HCT116 (cell line): ENCODE data around the gene TELO2. TPM values are rescaled to one million over a fixed set of nuclear protein-coding genes. Genes with fewer than 3 reads are reported as not detected.

ENCODE experiments used
- ATAC-seq: fragments of 200-7000 bp; cut with Tn5 transposase; 2 replicates; pipeline ENCODE4 v1.9.1; 2020; ENCODE audit warnings: mild to moderate bottlenecking, moderate library complexity
- BruUV-seq: library from RNA; stranded (reverse); fragments of 400-500 nt; replicated peaks from 2 replicates; lab custom pipeline; 2021; lab: Mats Ljungman, UMichigan
- CTCF ChIA-PET: fragments of 300-600 bp; sonication (Branson Sonifier 250); formaldehyde crosslinking; loops from one replicate; lab custom pipeline; 2021; ENCODE audit warnings: antibody characterized with exemption; lab: Charles Lee
- POLR2A ChIA-PET: fragments of 300-600, 350-600 bp; sonication (Branson Sonifier 250); formaldehyde crosslinking; loops from one replicate; lab custom pipeline; 2021; ENCODE audit warnings: antibody characterized with exemption; lab: Charles Lee
- RAD21 ChIA-PET, 2 experiments: fragments of 300-600 bp; sonication (Branson Sonifier 250); formaldehyde crosslinking; loops; one replicate each; lab custom pipeline; 2023; ENCODE audit warnings: low total read pairs in 2 of 2; ENCODE audit not compliant: uncharacterized antibody in 2 of 2, unreplicated experiment in 2 of 2, low non-redundant PET in 1 of 2; lab: Charles Lee
- DNase-seq: peaks from one replicate; pipeline ENCODE4 v3.0.0-alpha.2; 2010; ENCODE audit warnings: low read depth, low spot score
- H2AFZ ChIP-seq: fragments of 200-600 bp; shearing (Covaris generic), sonication (generic); 2 replicates; pipeline ENCODE4 v1.6.1; 2017; ENCODE audit warnings: low read depth, mixed run types, mixed read lengths, antibody characterized with exemption, low read length; ENCODE audit not compliant: poor library complexity, severe bottlenecking
- H3K27ac ChIP-seq: 2 replicates; pipeline ENCODE4 v1.5.1; 2012; ENCODE audit warnings: low read depth, low read length
- H3K27me3 ChIP-seq: fragments of 200-600 bp; sonication (generic); 2 replicates; pipeline ENCODE4 v1.6.1; 2016; ENCODE audit warnings: mixed run types, low read length, mixed read lengths; ENCODE audit not compliant: insufficient read depth
- H3K36me3 ChIP-seq, 2 experiments: fragments of 200-500 bp in 1 of 2; fragments of 200-600 bp in 1 of 2; sonication (Bioruptor generic) in 1 of 2; sonication (generic) in 1 of 2; 2 replicates each; pipeline versions ENCODE4 v1.5.1 to v1.6.1; 2014 to 2016; ENCODE audit warnings: low read length in 2 of 2, inconsistent platforms in 1 of 2, mixed read lengths in 1 of 2, mixed run types in 1 of 2; ENCODE audit not compliant: insufficient read depth in 2 of 2, control insufficient read depth in 1 of 2
- H3K4me1 ChIP-seq, 2 experiments: fragments of 200-600 bp in 1 of 2; sonication (generic) in 1 of 2; 2 replicates each; pipeline versions ENCODE4 v1.5.1 to v1.6.1; 2012 to 2017; ENCODE audit warnings: low read length in 2 of 2, inconsistent platforms in 1 of 2, mild to moderate bottlenecking in 1 of 2, mixed read lengths in 1 of 2, mixed run types in 1 of 2, moderate library complexity in 1 of 2; ENCODE audit not compliant: insufficient read depth in 2 of 2, control insufficient read depth in 1 of 2
- H3K4me2 ChIP-seq: fragments of 200-600 bp; sonication (generic); 2 replicates; pipeline ENCODE4 v1.6.1; 2017; ENCODE audit warnings: mixed run types, low read length, mixed read lengths
- H3K4me3 ChIP-seq, 2 experiments: fragments of 200-600 bp in 1 of 2; sonication (generic) in 1 of 2; replicated peaks in 1 of 2; 2 replicates each; pipeline ENCODE4 v1.5.1; 2011 to 2016; ENCODE audit warnings: low read length in 2 of 2, control low read depth in 1 of 2, low read depth in 1 of 2, mild to moderate bottlenecking in 1 of 2, mixed read lengths in 1 of 2, mixed run types in 1 of 2
- H3K79me2 ChIP-seq: fragments of 200-600 bp; sonication (generic); 2 replicates; pipeline ENCODE4 v1.6.1; 2017; ENCODE audit warnings: mild to moderate bottlenecking, mixed run types, low read length, moderate library complexity, mixed read lengths; ENCODE audit not compliant: insufficient read depth
- H3K9ac ChIP-seq: fragments of 200-600 bp; sonication (generic); 2 replicates; pipeline ENCODE4 v1.6.1; 2016; ENCODE audit warnings: low read length, mixed read lengths
- H3K9me2 ChIP-seq: fragments of 200-600 bp; sonication (generic), shearing (Covaris generic); 2 replicates; pipeline ENCODE4 v1.6.1; 2017; ENCODE audit warnings: mixed run types, mild to moderate bottlenecking, moderate library complexity; ENCODE audit not compliant: insufficient read depth
- H3K9me3 ChIP-seq, 2 experiments: fragments of 200-500 bp in 1 of 2; fragments of 200-600 bp in 1 of 2; sonication (Bioruptor generic) in 1 of 2; sonication (generic) in 1 of 2; 2 replicates each; pipeline ENCODE4 v1.6.1; 2014 to 2017; ENCODE audit warnings: low read length in 2 of 2, mixed read lengths in 2 of 2, inconsistent platforms in 1 of 2, low read depth in 1 of 2, mild to moderate bottlenecking in 1 of 2, mixed run types in 1 of 2, moderate library complexity in 1 of 2; ENCODE audit not compliant: control insufficient read depth in 1 of 2, insufficient read depth in 1 of 2
- H4K20me1 ChIP-seq: fragments of 200-600 bp; sonication (generic), shearing (Covaris generic); 2 replicates; pipeline ENCODE4 v1.6.1; 2017; ENCODE audit warnings: mixed run types, mild to moderate bottlenecking, moderate library complexity; ENCODE audit not compliant: insufficient read depth
- CEBPB ChIP-seq: IDR thresholded peaks from 2 replicates; pipeline ENCODE4 v1.6.1; 2012; ENCODE audit warnings: low read depth
- EGR1 ChIP-seq: IDR thresholded peaks from 2 replicates; pipeline ENCODE4 v1.6.1; 2012; ENCODE audit warnings: low read depth
- ELF1 ChIP-seq: IDR thresholded peaks from 2 replicates; pipeline ENCODE4 v1.6.1; 2012; ENCODE audit warnings: low read depth, borderline replicate concordance
- EZH2 ChIP-seq: fragments of 200-600 bp; sonication (generic); IDR thresholded peaks from 2 replicates; pipeline ENCODE4 v1.6.1; 2017; ENCODE audit warnings: antibody characterized with exemption, mixed run types
- EZH2phosphoT487 ChIP-seq: fragments of 200-600 bp; IDR thresholded peaks from 2 replicates; pipeline ENCODE4 v1.6.1; 2018; ENCODE audit warnings: antibody characterized with exemption, borderline replicate concordance
- JUND ChIP-seq: IDR thresholded peaks from 2 replicates; pipeline ENCODE4 v1.6.1; 2012
- POLR2A ChIP-seq: IDR thresholded peaks from 2 replicates; pipeline ENCODE4 v1.7.0; 2011; ENCODE audit warnings: borderline replicate concordance; ENCODE audit not compliant: insufficient read depth, insufficient read length; ENCODE audit errors: extremely low read depth
- RAD21 ChIP-seq: IDR thresholded peaks from 2 replicates; pipeline ENCODE4 v1.6.1; 2012; ENCODE audit warnings: low read depth, mild to moderate bottlenecking
- SP1 ChIP-seq: IDR thresholded peaks from 2 replicates; pipeline ENCODE4 v1.6.1; 2012; ENCODE audit warnings: low read depth
- SRF ChIP-seq: IDR thresholded peaks from 2 replicates; pipeline ENCODE4 v1.6.1; 2012; ENCODE audit warnings: low read depth
- intact Hi-C: fragments of 100-400 bp; cut with micrococcal nuclease; formaldehyde crosslinking; loops from 2 replicates; pipeline ENCODE4 v1.10.0; 2022
- total RNA-seq: library from RNA; stranded (reverse); gene quantifications from one replicate; pipeline ENCODE4 v1.2.1, GENCODE V29; 2021; ENCODE audit not compliant: unreplicated experiment
- TF ChIP-seq, protein P1 (sequence below): IDR thresholded peaks from 2 replicates; pipeline ENCODE4 v1.6.1; 2011; ENCODE audit warnings: mild to moderate bottlenecking, low read length, moderate library complexity; ENCODE audit not compliant: insufficient replicate concordance; ENCODE audit errors: extremely low read depth
- TF ChIP-seq, protein P2 (sequence below): IDR thresholded peaks from 2 replicates; pipeline ENCODE4 v1.6.1; 2012; ENCODE audit warnings: low read depth
- TF ChIP-seq, protein P3 (sequence below): IDR thresholded peaks from 2 replicates; pipeline ENCODE4 v1.6.1; 2012
- TF ChIP-seq, protein P4 (sequence below), 3 experiments: fragments of 200-600 bp in 1 of 3; sonication (generic) in 1 of 3; IDR thresholded peaks in 2 of 3; conservative IDR thresholded peaks in 1 of 3; 2 replicates each; pipeline ENCODE4 v1.5.1; 2012 to 2017; ENCODE audit warnings: low read depth in 2 of 3, low read length in 2 of 3, antibody characterized with exemption in 1 of 3, borderline replicate concordance in 1 of 3, control low read depth in 1 of 3, mild to moderate bottlenecking in 1 of 3, mixed read lengths in 1 of 3, mixed run types in 1 of 3, moderate library complexity in 1 of 3; ENCODE audit not compliant: insufficient read depth in 1 of 3

The TELO2 gene
- total RNA-seq, 1 experiment from 2014 or later: 74.3 TPM

DNA sequence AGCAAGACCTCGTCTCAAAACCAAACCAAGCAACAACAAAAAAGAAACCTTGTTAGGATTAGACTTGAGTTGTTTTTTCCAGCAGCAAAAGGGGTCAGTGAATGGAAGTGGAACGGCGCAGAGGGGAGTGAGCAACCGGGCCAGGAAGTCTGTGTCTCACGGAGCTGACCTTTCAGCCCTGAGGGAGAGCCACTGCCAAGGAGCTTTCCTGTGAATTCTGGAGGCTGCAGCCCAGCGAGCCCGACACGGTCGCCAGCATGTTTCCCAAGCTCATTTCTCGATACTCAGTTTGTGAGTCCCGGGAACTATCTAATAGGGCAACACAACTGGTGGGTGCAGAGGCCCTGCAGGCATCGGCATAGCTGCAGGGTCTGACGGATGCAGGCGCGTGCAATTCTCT, 19.6 kb downstream of the TELO2 start:
- BruUV-seq: no TSS peak
- Histone ChIP-seq H3K9ac (no peak overlapping the region), H4K20me1 (no peaks in the 10 kb centered on the region), H3K36me3 (peaks cover 0 to 3% of the 10 kb centered on the region in 2 experiments; a peak in 1 of 4 replicates), H3K27me3 (no peaks in the 10 kb centered on the region), H2AFZ (no peak overlapping the region), H3K79me2 (no peaks in the 10 kb centered on the region), H3K27ac (no peak overlapping the region), H3K4me3 (no peak overlapping the region)
- ChIA-PET RAD21 (no interaction called here), CTCF (no interaction called here)
- intact Hi-C loops: no loop called here
- no peak for TF ChIP-seq EZH2phosphoT487
- TF ChIP-seq ELF1: no peak
- TF ChIP-seq, protein P1, sequence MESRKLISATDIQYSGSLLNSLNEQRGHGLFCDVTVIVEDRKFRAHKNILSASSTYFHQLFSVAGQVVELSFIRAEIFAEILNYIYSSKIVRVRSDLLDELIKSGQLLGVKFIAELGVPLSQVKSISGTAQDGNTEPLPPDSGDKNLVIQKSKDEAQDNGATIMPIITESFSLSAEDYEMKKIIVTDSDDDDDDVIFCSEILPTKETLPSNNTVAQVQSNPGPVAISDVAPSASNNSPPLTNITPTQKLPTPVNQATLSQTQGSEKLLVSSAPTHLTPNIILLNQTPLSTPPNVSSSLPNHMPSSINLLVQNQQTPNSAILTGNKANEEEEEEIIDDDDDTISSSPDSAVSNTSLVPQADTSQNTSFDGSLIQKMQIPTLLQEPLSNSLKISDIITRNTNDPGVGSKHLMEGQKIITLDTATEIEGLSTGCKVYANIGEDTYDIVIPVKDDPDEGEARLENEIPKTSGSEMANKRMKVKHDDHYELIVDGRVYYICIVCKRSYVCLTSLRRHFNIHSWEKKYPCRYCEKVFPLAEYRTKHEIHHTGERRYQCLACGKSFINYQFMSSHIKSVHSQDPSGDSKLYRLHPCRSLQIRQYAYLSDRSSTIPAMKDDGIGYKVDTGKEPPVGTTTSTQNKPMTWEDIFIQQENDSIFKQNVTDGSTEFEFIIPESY: no peak
- TF ChIP-seq POLR2A: no peak
- no peak for TF ChIP-seq RAD21
- no peak for TF ChIP-seq SP1
- no peak for TF ChIP-seq CEBPB
- TF ChIP-seq, protein P2, sequence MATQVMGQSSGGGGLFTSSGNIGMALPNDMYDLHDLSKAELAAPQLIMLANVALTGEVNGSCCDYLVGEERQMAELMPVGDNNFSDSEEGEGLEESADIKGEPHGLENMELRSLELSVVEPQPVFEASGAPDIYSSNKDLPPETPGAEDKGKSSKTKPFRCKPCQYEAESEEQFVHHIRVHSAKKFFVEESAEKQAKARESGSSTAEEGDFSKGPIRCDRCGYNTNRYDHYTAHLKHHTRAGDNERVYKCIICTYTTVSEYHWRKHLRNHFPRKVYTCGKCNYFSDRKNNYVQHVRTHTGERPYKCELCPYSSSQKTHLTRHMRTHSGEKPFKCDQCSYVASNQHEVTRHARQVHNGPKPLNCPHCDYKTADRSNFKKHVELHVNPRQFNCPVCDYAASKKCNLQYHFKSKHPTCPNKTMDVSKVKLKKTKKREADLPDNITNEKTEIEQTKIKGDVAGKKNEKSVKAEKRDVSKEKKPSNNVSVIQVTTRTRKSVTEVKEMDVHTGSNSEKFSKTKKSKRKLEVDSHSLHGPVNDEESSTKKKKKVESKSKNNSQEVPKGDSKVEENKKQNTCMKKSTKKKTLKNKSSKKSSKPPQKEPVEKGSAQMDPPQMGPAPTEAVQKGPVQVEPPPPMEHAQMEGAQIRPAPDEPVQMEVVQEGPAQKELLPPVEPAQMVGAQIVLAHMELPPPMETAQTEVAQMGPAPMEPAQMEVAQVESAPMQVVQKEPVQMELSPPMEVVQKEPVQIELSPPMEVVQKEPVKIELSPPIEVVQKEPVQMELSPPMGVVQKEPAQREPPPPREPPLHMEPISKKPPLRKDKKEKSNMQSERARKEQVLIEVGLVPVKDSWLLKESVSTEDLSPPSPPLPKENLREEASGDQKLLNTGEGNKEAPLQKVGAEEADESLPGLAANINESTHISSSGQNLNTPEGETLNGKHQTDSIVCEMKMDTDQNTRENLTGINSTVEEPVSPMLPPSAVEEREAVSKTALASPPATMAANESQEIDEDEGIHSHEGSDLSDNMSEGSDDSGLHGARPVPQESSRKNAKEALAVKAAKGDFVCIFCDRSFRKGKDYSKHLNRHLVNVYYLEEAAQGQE: no peak
- no peak for TF ChIP-seq EZH2
- TF ChIP-seq, protein P3, sequence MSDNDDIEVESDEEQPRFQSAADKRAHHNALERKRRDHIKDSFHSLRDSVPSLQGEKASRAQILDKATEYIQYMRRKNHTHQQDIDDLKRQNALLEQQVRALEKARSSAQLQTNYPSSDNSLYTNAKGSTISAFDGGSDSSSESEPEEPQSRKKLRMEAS: no peak
- TF ChIP-seq JUND: no peak
- TF ChIP-seq EGR1: no peak
- TF ChIP-seq, protein P4, sequence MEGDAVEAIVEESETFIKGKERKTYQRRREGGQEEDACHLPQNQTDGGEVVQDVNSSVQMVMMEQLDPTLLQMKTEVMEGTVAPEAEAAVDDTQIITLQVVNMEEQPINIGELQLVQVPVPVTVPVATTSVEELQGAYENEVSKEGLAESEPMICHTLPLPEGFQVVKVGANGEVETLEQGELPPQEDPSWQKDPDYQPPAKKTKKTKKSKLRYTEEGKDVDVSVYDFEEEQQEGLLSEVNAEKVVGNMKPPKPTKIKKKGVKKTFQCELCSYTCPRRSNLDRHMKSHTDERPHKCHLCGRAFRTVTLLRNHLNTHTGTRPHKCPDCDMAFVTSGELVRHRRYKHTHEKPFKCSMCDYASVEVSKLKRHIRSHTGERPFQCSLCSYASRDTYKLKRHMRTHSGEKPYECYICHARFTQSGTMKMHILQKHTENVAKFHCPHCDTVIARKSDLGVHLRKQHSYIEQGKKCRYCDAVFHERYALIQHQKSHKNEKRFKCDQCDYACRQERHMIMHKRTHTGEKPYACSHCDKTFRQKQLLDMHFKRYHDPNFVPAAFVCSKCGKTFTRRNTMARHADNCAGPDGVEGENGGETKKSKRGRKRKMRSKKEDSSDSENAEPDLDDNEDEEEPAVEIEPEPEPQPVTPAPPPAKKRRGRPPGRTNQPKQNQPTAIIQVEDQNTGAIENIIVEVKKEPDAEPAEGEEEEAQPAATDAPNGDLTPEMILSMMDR (IDR thresholded peaks at IDR 0.05 in 2 of 3, conservative IDR thresholded peaks at IDR 0.05 in 1 of 3; ENCODE audit: borderline replicate concordance in 1 of 3, insufficient read depth in 1 of 3, low read depth in 2 of 3, low read length in 2 of 3): no peak
- TF ChIP-seq SRF: no peak
- TF ChIP-seq, all 23 proteins: peak for 0
- Histone ChIP-seq H3K9me2 (no peaks in the 10 kb centered on the region), H3K9me3 (no peaks in the 10 kb centered on the region), H3K4me1 (no peaks in the 10 kb centered on the region), H3K4me2 (no peak overlapping the region)
- no peak for DNase-seq
- POLR2A ChIA-PET: no interaction called here
- ATAC-seq: no peak
